Left renal pelvis (tissue), 4 donors: ENCODE measurements around the gene TYW5. TPM values are rescaled to one million over a fixed set of nuclear protein-coding genes. Genes with fewer than 3 reads are reported as not detected.

Experiments used
- DNase-seq, 4 donors: peaks; one replicate each; pipeline ENCODE4 v3.0.0-alpha.2; 2013; ENCODE audit warnings: low read depth in 4 of 4, low spot score in 3 of 4
- polyA plus RNA-seq, 4 donors: library from polyadenylated mRNA; unstranded; fragments of 120-200 nt; gene quantifications; one replicate each; pipeline ENCODE4 v1.2.1, GENCODE V29; 2013; ENCODE audit not compliant: insufficient read length in 4 of 4

TYW5 gene, protein sequence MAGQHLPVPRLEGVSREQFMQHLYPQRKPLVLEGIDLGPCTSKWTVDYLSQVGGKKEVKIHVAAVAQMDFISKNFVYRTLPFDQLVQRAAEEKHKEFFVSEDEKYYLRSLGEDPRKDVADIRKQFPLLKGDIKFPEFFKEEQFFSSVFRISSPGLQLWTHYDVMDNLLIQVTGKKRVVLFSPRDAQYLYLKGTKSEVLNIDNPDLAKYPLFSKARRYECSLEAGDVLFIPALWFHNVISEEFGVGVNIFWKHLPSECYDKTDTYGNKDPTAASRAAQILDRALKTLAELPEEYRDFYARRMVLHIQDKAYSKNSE
- polyA plus RNA-seq: 10 to 100 TPM in 3 of 4 donors, 1 to 10 TPM in 1; 9.8 to 19.9 (median 14.7) TPM

DNA sequence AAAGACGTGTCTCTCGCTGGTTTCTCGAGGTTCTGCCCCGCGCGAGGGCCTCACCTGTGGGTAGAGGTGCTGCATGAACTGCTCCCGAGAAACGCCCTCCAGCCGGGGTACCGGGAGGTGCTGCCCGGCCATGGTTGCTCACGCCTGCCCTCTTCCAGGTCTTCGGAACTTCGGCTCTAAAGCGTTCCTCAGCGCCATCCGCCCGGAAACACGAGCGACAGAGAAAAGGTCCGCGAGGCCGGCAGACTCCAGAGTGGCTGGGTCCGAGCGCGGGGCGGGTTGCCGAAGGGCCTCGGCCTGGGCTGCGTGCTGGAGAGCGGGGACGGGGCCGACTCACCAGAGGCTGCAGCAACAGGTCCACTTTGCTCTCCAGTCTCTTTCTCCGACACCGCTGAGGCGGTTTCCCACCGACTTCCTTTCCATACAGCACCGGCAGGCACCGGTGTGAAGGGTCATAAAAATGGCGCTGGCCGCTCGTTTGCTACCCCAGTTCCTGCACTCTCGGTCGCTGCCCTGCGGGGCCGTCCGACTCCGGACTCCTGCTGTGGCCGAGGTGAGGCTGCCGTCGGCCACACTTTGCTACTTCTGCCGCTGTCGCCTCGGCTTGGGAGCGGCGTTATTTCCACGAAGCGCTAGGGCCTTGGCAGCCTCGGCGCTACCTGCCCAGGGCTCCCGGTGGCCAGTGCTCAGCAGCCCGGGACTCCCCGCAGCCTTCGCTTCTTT is at the start of gene TYW5, which contains the start of gene MAIP1:
Gene TYW5, minus strand, starts transcription at position 153 of the 723 bp plus-strand sequence. Its CDS starts 21 bp downstream, at position 132.
Gene MAIP1, plus strand, starts transcription at position 244 of the 723 bp plus-strand sequence. Its CDS starts 217 bp downstream, at position 461.
- DNase-seq: peak; percentile 74 to 75 (median 75)

DNA sequence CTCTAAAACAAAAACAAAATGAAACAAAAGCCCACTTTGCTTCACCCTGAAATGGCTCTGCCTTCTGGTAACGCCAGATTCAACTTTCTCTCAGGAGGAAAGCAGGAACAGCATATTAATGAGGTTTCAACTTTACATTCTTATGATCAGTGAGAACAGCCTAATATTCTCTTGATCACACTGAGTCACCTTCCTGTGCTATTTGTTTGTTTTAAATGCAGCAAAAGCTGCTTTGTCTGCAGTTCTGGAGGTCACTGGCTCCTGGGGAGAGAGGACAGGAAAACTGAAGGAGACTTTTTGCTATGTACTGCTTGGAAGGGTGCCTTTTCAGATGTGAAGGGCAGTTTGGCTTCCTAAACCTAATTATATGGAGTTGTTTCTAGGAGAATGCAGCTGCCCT is 48.2 kb upstream of the TYW5 start:
- no peak for DNase-seq

DNA sequence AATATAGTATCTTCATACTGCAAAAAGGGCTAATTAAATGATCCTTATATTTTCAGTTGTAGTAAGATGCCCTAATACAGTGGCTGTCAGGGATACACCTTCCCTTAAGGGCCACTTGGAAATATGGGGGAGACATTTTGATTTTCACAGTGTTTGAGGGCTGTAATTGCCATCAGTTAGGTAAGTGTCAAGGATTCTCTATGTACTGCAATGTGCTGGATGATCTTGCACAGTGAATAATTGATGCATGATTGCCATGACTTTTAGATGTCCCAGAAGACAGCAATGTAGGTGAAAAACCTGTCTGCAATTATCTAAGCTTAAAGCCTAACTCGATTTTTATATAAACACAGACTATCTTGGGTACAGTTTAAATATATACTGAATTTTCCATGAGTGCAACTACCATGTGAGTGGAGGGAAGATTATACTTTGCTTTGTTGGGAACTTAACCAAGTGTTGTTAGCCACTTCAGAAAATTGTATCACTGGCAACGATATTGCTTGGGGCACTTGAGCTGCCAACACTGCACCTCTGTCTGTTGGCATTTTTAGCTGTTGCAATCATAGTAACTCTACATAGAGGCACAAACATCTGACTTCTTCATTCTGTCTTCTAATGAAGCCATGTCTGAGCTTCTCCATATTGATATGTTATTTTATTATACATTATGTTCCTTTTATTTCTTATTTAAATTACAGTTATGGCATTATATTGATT is 45.3 kb upstream of the TYW5 start:
- DNase-seq: no peak

DNA sequence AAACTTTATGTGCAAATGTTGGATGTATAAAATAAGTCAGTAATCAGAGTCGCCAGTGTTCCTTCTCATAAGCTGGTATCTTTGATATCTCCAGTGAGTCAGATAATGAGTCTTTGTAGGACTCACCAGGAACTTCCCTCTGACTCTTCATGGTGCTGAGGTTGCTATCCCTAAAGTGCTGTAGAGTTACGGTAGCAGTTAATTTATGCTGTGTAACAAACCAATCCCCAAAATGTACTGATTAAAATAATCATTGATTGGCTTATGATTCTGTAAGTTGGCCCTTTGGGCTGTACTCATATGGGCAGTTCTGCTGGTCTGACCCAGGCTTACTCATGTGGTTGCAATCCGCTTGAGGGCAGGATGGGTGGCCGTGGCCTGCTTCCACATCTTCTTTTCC is 43.9 kb upstream of the TYW5 start:
- DNase-seq: no peak

DNA sequence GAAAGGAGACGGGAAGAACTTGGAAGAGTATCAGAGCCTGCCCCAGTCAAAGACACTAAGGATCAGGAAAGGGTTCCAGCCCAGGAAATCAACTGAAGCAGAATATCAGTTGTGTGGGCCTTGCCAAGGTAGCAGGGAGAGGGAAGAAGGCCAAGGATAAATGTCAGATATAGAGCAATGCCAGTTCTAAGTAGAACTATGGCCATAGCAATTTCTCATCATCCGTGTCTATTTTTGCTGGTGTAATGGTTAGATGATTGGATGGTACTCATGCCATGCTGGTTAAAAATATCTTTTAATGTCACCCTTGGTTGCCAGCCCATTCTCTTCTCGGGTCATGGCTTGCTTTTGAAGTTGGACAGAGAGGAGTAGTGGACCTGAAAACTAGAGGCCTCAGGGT is 42.0 kb upstream of the TYW5 start:
- DNase-seq: no peak

DNA sequence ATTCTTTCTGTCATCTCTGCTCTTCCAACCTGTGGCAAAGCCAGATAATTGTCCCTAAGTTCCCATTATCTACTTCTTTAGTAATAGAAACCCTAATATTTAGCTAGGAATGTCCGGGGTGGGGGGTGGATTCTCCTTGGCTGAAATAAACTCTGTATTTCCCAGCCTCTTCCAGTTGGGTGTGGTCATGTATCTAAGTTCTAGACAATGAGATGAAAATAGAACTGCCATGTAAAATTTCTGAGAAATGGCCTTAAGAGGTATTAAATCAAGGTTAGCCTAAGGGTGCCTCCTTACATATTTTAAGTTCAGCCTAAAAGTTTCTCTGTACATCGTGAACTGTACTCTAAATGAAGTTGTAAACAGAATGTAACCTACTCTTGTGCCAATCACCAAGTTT is 39.6 kb upstream of the TYW5 start:
- DNase-seq: no peak

DNA sequence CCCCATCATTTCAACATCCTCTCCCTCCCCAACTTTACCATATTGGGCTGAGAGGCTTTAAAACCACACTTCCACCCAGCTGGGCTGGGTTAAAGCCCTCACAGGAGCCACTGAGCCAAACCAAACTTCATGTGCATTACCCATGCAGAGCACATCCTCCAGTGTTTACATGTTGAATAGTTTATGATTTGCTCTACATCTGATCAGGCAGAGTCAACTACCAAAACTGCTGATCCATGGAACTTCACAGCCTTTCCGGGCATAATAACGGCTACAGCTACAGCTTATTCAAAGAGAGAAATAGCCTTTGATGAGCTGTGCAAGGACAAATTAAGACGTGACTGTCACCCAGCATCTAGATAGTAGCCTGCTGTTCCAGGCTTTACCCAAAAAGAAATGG is 39.1 kb upstream of the TYW5 start:
- DNase-seq: no peak

DNA sequence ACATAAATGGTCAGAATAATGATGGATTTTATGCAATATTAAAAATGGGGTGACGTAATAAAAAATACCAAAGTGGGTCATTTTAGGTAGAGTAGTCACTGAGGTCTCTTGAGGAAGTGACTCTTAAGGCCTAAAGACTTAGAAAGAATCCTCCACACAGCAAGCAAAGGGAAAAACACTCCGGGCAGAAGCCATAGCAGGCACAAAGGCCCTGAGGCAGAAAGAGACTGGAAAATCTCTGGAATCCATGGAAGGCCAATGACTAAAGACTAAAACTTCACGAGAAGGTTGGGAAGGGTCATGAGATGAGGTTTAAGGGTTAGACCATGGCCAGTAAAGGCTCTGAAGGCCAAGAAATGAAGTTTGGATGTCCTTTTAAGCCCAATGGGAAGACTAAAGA is 37.0 kb upstream of the TYW5 start:
- DNase-seq: no peak

DNA sequence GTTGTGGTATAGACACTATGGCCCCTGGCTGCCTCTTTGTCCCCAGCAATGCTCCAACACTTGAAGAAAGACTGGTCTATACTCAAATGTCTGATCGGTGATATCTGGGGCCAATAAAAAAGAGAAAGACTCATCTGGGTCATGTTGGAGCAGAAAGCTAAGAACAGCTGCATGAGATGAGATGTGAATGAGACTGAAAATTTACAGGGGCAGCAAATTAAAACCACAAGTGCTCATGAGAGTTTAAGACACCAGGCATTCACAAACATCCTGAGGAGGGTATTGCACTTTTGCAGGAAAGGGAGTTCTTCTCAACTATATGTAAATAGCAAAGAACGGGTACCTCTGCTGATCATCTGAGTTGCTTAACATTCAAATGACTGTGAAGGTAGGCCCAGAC is 36.4 kb upstream of the TYW5 start:
- no peak for DNase-seq

DNA sequence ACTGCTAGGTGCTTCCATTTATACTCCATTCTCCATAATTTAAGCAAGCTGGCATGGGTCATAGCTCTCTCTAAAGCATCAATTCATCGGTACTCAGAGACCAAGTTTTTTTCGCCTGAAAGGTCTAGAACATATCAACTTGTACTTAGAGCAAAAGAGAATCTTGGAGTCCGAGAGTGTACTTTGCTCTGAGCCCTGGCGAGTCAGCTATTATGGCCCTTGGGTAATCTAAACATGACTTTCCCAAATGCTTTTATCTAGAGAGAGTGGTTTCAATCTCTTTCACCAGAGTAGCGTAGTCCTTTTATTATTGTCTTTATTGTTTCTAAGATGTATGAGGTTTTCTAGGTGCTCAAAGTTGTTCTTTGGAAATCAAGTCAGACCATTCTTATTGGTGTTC is 34.5 kb upstream of the TYW5 start:
- no peak for DNase-seq

DNA sequence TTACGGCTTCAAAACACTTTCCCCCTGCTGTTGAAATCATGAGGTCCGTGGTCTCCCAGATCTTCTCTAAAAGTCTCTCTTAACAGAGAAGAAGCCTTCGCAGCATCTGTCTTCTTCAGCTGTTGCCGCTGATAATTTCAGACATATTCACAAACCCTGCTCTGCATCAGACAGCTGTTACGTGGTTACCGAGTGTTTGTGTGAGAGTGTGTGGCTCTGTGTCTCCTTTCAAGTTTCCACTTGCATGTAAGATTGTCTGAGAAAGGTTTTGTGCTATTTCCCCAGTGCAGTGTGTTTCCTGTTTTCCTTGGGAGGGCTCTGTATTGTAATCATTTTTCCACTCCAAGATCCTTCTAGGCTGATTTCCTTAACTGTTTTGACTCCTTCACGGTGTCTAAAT is 32.9 kb upstream of the TYW5 start:
- DNase-seq: no peak

DNA sequence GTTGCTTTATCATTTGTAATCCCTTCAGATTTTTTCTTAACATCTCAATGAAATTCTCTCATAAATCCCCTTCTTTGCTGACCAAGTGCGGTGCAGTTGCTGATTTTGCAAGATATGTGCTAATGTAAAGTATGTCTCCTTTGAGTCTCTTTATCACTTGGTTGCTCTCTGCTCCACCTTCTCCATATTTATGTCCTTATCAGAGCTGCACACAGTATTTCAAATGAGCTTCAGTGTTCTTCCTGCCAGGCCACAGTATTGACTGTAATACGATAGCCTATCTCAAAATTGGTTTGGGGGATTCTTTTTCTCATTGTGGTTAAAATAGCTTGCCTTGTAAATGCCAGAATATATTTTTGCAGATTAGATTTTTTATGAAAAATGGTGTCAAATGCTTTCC is 32.3 kb upstream of the TYW5 start:
- DNase-seq: no peak

DNA sequence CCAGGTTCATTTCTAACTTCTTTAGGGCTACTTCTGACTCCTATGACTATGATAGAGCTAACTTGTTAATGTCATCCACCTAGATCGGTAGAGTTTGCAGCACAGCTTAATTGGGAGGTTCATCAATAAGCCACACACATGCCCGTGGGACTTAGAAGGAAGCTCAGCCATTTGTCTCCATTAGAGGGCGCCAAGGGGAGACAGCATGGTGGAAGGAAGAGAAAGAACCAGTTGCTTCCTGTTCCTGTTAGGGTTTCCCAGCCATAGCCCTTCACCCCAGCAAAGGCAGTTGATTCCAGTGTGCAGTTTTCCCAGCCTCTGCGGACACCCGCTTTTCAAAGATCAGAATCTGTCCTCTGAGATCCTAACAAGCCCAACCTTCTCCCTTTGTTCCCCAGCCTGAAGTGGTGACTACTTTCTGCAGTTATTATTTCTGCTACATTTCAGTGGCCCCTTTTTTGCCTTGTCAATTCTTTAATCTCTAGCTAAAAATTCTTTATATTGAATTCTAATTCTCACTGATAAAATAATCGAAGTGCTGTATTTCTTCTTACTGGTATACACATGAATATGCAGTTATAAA is 30.4 kb upstream of the TYW5 start:
- DNase-seq: peak in 1 of 4 donors; percentile 36

DNA sequence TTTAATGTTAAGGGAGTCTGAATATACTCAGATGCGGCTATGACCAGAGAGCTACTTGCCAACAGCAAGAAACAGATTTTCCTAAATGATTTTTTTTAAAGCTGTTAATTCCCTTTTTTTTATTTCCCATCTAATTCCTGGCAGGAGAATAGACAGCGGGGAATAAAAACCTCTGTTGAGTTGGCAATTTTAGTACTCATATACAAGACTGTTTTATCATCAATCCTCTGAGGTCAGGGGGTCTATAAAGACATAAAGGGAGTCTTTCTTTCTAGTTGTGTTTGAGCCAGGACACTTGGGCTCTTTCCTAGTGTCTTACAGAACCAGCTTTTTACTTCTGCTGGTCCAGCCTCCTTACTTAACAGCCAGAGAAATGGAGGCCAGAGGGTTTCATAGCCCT is 29.5 kb upstream of the TYW5 start:
- peak in 2 of 4 donors; percentile 18 for DNase-seq

DNA sequence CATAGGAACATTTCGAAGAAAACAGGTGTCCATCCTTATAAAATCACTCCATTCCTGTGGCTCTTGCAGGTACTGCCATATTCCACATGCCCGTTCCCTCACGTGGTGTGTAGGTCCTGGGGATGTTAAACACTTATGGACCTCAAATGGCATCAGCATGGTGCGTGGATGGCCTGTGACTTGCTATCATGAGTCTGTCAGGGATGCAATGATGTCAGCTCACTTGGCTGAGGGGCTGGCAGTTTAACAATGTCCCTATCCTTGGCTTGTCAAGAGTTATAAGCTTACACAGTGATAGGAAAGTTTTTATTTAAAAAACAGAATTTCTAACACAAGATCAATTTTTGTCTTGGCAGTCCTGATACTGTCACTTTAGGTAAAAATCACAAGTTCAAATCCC is 28.9 kb upstream of the TYW5 start:
- no peak for DNase-seq

DNA sequence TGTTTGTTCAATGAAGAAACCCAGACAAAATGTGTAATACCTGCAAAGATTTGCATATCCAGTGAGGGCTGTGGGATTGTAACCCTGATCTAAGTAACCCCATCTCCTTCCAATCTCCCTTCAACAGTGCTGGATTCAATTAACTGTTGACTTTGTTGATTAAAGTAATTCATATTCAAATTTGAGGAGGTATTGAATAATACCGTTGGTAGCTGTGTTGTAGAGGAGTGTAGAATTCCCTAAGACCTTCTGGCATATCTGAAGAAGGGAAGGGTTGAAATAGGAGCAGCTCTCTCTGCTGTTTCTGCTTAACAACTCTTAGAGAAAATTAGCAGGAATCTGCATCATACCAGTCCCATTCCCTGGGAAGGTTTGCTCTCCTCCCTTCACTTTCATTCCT is 28.2 kb upstream of the TYW5 start:
- DNase-seq: no peak

DNA sequence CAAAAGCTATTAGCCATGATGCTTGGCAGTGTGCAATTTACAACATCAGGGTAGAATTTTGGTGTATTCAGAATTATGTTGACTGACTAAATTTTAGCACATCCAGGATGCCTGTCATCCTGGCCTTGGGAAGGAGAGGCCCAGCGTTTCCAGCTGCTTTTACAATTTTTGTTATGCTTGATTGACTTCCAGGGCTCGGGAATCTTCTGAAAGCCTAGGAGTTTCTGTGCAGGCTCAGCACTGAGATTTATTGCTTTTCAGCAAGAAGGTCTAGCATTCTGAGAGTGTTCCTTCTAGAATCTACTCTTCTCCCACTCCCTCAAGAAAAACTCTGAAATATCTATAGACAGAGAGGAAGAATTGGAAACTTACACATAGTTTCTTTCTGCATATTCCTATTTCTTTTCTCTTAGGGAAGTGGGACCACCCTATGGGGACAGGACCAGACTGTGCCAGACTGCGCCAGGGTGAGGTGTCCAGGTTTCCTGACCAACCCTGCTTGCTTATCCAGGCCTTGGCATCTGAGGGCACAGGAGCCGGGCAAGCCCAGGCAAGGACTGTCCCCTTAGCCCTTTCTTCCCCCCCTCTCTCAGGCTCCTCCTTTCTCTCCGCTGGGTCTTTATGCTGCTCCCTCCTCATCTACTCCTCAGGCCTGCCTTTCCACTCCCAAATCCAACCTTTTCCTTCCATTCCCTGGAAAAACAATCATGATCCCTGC is 27.0 kb upstream of the TYW5 start:
- DNase-seq: no peak

DNA sequence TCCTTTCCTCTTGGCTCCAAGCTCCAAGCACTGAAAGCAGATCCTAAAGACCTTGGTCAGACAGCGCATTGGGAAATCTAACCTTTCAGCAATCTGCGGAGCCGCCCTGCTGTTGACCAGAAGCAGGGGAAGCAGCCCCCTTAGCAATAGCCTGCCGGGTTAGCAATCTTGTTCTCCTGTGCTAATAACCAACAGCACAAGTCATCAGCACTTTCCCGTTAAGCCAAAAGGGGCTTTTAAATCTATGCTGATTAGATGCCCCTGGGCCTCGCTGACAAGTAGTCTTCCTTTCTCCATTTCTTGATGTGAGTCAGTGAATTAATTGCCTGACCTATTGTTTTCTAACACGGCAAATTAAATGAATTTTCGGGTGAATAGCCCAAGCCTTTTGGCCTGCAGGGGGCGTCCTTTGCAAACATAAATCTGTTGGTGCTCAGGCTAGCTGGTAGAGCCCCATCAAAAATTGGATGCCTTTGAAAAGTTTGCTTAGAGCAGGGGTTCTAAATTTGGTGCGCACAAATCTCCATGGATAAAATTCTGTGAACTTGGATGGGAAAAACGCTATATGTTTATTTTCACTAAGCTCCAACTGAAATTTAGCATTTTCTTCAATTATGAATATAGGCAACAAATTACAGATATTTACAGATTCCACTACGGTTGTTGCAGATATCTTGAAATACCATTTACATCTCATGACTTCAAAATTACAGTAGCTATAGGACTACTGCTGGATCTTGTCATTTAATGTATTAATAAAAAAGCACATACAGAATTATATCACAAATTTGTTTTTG is 24.7 kb upstream of the TYW5 start:
- peak; percentile 57 to 71 (median 60) for DNase-seq

DNA sequence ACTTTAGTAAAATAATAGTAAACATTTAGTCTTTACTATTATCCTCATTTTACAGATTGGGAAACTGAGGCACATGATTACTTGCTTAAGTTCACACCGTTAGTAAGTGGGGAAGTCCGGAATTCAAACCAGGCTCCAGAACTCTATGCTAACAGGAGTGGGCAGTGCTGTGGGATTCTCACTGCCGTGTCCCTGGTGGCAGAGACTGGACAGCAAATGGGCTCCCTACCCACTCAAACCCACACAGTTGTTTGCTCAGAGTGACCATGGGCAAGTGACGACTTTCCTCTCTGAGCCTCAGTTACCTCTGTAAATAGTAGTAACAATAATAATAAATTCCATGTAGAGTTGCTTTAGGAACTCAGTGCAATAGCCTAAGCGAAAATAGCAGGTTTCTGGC is 24.1 kb upstream of the TYW5 start:
- DNase-seq: no peak

DNA sequence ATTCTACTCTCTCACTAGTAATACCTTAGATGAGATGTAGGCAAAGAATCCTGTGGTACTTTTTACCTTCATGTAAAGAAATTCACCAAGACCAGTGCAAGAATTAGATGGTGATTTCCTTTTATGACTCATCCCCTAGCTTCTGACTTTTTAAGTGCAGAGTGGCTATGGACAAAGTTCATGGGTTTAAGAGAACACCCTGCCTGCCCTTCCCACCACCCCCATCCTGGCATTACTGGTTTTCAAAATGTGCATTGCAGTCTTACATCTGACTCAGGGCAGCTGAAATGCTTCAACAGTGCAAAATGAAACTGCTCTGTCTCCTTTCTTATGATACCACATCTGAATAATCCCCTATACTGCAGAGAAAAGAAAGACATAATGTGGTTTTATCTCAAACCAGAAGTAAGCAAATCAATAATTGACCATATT is 22.7 kb upstream of the TYW5 start:
- no peak for DNase-seq
